GM23338 (cell line): ENCODE results near the gene IGFBP6. TPM values are rescaled to one million over a fixed set of nuclear protein-coding genes. Genes with fewer than 3 reads are reported as not detected.

Experiments used
- ATAC-seq: fragments of 200-7000 bp; cut with Tn5 transposase; 3 replicates; pipeline ENCODE4 v1.9.1; 2020
- DNase-seq: peaks from one replicate; pipeline ENCODE4 v3.0.0-alpha.2; 2015; ENCODE audit warnings: low spot score
- H2AFZ ChIP-seq: fragments of 200-600 bp; sonication (generic); 2 replicates; pipeline ENCODE4 v1.8.0; 2016; ENCODE audit warnings: antibody characterized with exemption, mild to moderate bottlenecking, moderate library complexity
- H3F3A ChIP-seq: fragments of 200-600 bp; sonication (generic); replicated peaks from 2 replicates; pipeline ENCODE4 v1.8.0; 2017; ENCODE audit warnings: antibody characterized with exemption, mixed run types, low read depth
- H3K27ac ChIP-seq: fragments of 200-600 bp; sonication (generic); 2 replicates; pipeline ENCODE4 v1.6.1; 2016; ENCODE audit warnings: low read depth
- H3K27me3 ChIP-seq: fragments of 200-600 bp; sonication (generic); 2 replicates; pipeline ENCODE4 v1.8.0; 2016; ENCODE audit warnings: mild to moderate bottlenecking, mixed run types, moderate library complexity; ENCODE audit not compliant: insufficient read depth
- H3K36me3 ChIP-seq: fragments of 200-600 bp; sonication (generic); 2 replicates; pipeline ENCODE4 v1.8.0; 2016; ENCODE audit warnings: mild to moderate bottlenecking; ENCODE audit not compliant: insufficient read depth
- H3K4me1 ChIP-seq: fragments of 200-600 bp; sonication (generic); 2 replicates; pipeline ENCODE4 v1.8.0; 2016; ENCODE audit warnings: mild to moderate bottlenecking, moderate library complexity; ENCODE audit not compliant: insufficient read depth
- H3K4me2 ChIP-seq: fragments of 200-600 bp; sonication (generic); 2 replicates; pipeline ENCODE4 v1.7.1; 2017; ENCODE audit warnings: mixed run types
- H3K4me3 ChIP-seq: fragments of 200-600 bp; sonication (generic); 2 replicates; pipeline ENCODE4 v1.6.1; 2016; ENCODE audit warnings: mixed run types
- H3K79me2 ChIP-seq: fragments of 200-600 bp; sonication (generic); replicated peaks from 2 replicates; pipeline ENCODE4 v1.8.0; 2017; ENCODE audit warnings: mild to moderate bottlenecking; ENCODE audit not compliant: insufficient read depth
- H3K9me2 ChIP-seq: fragments of 200-600 bp; sonication (generic); 2 replicates; pipeline ENCODE4 v1.8.0; 2017; ENCODE audit not compliant: insufficient read depth
- H4K20me1 ChIP-seq: fragments of 200-600 bp; sonication (generic); replicated peaks from 2 replicates; pipeline ENCODE4 v1.8.0; 2017; ENCODE audit warnings: mild to moderate bottlenecking; ENCODE audit not compliant: insufficient read depth
- H3K27ac Mint-ChIP-seq: 2 replicates; pipeline ENCODE4 v1.8.0; 2020; ENCODE audit warnings: inconsistent platforms, mild to moderate bottlenecking, moderate library complexity, mixed read lengths
- H3K27me3 Mint-ChIP-seq: 3 replicates; pipeline ENCODE4 v1.8.0; 2022; ENCODE audit warnings: low read depth, mild to moderate bottlenecking, moderate library complexity, mixed read lengths, inconsistent platforms; ENCODE audit not compliant: insufficient read depth, poor library complexity
- H3K36me3 Mint-ChIP-seq: 3 replicates; pipeline ENCODE4 v1.8.0; 2021; ENCODE audit warnings: low read depth, mild to moderate bottlenecking, inconsistent platforms, moderate library complexity, mixed read lengths
- H3K4me1 Mint-ChIP-seq: 3 replicates; pipeline ENCODE4 v1.8.0; 2020; ENCODE audit warnings: mild to moderate bottlenecking, inconsistent platforms, mixed read lengths
- H3K4me3 Mint-ChIP-seq: 3 replicates; pipeline ENCODE4 v1.8.0; 2021; ENCODE audit warnings: moderate library complexity, mild to moderate bottlenecking, inconsistent platforms, mixed read lengths
- H3K9me3 Mint-ChIP-seq: 3 replicates; pipeline ENCODE4 v1.8.0; 2020; ENCODE audit warnings: moderate library complexity, mild to moderate bottlenecking, inconsistent platforms, mixed read lengths
- CREB1 ChIP-seq: fragments of 250-450 bp; sonication (Bioruptor Pico); IDR thresholded peaks from 2 replicates; pipeline ENCODE4 v1.5.0; 2020; ENCODE audit warnings: low read depth, mild to moderate bottlenecking, moderate library complexity
- EZH2 ChIP-seq: fragments of 200-600 bp; sonication (generic); IDR thresholded peaks from one replicate; pipeline ENCODE4 v1.8.0; 2017; ENCODE audit warnings: antibody characterized with exemption, mild to moderate bottlenecking, low read depth; ENCODE audit not compliant: unreplicated experiment
- EZH2phosphoT487 ChIP-seq: fragments of 200-600 bp; sonication (generic); IDR thresholded peaks from one replicate; pipeline ENCODE4 v1.8.1; 2018; ENCODE audit warnings: antibody characterized with exemption; ENCODE audit not compliant: unreplicated experiment
- POLR2AphosphoS5 ChIP-seq: IDR thresholded peaks from 2 replicates; pipeline ENCODE4 v1.6.1; 2016; ENCODE audit warnings: antibody characterized with exemption, low read depth
- ZNF331 ChIP-seq: fragments of 250-450 bp; sonication (Bioruptor Pico); IDR thresholded peaks from 2 replicates; pipeline ENCODE4 v1.5.0; 2020; ENCODE audit warnings: low read depth, mild to moderate bottlenecking, moderate library complexity
- polyA plus RNA-seq: library from polyadenylated mRNA; unstranded; fragments of >200 nt; fragmentation: Nextera tagmentation; extraction: Ambion mirVana; gene quantifications from 2 replicates; pipeline ENCODE4 v1.2.1, GENCODE V29; 2016
- total RNA-seq: library from RNA; depleted of rRNA; stranded (reverse); fragments of >200 nt; shearing (Covaris generic); gene quantifications from 2 replicates; pipeline ENCODE4 v1.2.3, GENCODE V29; 2014
- TF ChIP-seq, protein P1 (sequence below): fragments of 250-450 bp; sonication (Bioruptor Pico); IDR thresholded peaks from 2 replicates; pipeline ENCODE4 v1.5.0; 2020; ENCODE audit warnings: mild to moderate bottlenecking, moderate library complexity
- TF ChIP-seq, protein P2 (sequence below), 2 experiments: fragments of 200-600 bp in 1 of 2; sonication (generic) in 1 of 2; conservative IDR thresholded peaks; 2 replicates each; pipeline versions ENCODE4 v1.5.1 to v1.6.1; 2016 to 2017; ENCODE audit warnings: antibody characterized with exemption in 2 of 2, low read depth in 2 of 2, mild to moderate bottlenecking in 2 of 2, moderate library complexity in 1 of 2

The IGFBP6 gene
- total and polyA plus RNA-seq, 2 experiments from 2014 or later, result 14.7 to 16.6 TPM

DNA sequence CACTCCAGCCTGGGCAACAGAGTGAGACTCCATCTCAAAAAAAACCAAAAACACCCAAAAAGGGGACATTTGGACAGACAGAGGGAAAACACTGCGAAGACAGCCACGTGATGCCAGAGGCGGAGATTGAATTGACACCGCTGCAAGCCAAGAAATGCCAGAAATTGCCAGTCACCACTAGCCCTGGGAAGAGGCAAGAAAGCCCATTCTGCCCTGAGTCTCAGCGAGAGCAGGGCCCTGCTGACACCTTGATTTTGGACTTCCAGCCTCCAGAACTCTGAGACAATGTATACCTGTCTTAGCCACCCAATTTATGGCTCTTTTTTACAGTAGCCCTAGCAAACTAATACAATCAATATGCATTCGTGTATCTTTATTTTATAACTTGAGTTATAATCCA lies 7.4 kb upstream of the IGFBP6 start (continued):
- TF ChIP-seq, protein P1, sequence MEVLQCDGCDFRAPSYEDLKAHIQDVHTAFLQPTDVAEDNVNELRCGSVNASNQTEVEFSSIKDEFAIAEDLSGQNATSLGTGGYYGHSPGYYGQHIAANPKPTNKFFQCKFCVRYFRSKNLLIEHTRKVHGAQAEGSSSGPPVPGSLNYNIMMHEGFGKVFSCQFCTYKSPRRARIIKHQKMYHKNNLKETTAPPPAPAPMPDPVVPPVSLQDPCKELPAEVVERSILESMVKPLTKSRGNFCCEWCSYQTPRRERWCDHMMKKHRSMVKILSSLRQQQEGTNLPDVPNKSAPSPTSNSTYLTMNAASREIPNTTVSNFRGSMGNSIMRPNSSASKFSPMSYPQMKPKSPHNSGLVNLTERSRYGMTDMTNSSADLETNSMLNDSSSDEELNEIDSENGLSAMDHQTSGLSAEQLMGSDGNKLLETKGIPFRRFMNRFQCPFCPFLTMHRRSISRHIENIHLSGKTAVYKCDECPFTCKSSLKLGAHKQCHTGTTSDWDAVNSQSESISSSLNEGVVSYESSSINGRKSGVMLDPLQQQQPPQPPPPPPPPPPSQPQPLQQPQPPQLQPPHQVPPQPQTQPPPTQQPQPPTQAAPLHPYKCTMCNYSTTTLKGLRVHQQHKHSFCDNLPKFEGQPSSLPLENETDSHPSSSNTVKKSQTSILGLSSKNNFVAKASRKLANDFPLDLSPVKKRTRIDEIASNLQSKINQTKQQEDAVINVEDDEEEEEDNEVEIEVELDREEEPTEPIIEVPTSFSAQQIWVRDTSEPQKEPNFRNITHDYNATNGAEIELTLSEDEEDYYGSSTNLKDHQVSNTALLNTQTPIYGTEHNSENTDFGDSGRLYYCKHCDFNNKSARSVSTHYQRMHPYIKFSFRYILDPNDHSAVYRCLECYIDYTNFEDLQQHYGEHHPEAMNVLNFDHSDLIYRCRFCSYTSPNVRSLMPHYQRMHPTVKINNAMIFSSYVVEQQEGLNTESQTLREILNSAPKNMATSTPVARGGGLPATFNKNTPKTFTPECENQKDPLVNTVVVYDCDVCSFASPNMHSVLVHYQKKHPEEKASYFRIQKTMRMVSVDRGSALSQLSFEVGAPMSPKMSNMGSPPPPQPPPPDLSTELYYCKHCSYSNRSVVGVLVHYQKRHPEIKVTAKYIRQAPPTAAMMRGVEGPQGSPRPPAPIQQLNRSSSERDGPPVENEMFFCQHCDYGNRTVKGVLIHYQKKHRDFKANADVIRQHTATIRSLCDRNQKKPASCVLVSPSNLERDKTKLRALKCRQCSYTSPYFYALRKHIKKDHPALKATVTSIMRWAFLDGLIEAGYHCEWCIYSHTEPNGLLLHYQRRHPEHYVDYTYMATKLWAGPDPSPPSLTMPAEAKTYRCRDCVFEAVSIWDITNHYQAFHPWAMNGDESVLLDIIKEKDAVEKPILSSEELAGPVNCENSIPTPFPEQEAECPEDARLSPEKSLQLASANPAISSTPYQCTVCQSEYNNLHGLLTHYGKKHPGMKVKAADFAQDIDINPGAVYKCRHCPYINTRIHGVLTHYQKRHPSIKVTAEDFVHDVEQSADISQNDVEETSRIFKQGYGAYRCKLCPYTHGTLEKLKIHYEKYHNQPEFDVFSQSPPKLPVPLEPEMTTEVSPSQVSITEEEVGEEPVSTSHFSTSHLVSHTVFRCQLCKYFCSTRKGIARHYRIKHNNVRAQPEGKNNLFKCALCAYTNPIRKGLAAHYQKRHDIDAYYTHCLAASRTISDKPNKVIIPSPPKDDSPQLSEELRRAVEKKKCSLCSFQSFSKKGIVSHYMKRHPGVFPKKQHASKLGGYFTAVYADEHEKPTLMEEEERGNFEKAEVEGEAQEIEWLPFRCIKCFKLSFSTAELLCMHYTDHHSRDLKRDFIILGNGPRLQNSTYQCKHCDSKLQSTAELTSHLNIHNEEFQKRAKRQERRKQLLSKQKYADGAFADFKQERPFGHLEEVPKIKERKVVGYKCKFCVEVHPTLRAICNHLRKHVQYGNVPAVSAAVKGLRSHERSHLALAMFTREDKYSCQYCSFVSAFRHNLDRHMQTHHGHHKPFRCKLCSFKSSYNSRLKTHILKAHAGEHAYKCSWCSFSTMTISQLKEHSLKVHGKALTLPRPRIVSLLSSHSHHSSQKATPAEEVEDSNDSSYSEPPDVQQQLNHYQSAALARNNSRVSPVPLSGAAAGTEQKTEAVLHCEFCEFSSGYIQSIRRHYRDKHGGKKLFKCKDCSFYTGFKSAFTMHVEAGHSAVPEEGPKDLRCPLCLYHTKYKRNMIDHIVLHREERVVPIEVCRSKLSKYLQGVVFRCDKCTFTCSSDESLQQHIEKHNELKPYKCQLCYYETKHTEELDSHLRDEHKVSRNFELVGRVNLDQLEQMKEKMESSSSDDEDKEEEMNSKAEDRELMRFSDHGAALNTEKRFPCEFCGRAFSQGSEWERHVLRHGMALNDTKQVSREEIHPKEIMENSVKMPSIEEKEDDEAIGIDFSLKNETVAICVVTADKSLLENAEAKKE (CRISPR knock-in tag), result no peak
- no peak for TF ChIP-seq EZH2
- no peak for TF ChIP-seq CREB1 (CRISPR knock-in tag)

DNA sequence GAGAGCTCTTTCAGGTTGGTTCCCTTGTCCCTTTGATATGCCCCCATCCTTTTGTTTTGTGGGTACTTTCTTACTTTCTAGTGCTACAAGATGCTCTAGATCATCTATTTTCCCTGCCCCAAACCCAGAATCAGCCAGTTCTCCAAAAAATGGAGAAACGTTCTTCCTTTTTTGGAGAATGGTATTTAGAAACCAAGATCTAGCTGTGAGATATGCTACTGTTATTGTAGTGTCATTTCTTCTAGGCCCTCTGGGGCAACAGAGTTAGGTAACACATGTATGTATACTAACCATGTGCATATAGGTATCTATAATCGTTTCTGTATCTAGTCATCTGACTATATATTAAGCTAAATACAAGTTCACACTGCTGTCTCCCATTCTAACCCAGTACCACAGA lies 6.9 kb upstream of the IGFBP6 start:
- no peak for TF ChIP-seq POLR2AphosphoS5
- TF ChIP-seq CREB1 (CRISPR knock-in tag), result no peak
- TF ChIP-seq, protein P2, sequence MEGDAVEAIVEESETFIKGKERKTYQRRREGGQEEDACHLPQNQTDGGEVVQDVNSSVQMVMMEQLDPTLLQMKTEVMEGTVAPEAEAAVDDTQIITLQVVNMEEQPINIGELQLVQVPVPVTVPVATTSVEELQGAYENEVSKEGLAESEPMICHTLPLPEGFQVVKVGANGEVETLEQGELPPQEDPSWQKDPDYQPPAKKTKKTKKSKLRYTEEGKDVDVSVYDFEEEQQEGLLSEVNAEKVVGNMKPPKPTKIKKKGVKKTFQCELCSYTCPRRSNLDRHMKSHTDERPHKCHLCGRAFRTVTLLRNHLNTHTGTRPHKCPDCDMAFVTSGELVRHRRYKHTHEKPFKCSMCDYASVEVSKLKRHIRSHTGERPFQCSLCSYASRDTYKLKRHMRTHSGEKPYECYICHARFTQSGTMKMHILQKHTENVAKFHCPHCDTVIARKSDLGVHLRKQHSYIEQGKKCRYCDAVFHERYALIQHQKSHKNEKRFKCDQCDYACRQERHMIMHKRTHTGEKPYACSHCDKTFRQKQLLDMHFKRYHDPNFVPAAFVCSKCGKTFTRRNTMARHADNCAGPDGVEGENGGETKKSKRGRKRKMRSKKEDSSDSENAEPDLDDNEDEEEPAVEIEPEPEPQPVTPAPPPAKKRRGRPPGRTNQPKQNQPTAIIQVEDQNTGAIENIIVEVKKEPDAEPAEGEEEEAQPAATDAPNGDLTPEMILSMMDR (conservative IDR thresholded peaks at IDR 0.05; ENCODE audit: low read depth in 2 of 2), result no peak
- TF ChIP-seq EZH2phosphoT487, result no peak
- TF ChIP-seq EZH2, result no peak
- TF ChIP-seq ZNF331 (CRISPR knock-in tag), result no peak
- no peaks in the 10 kb centered on the region for H3K36me3 ChIP-seq
- Mint-ChIP-seq H3K27ac (no peak overlapping the region), H3K27me3 (peaks cover 18% of the 10 kb centered on the region), H3K36me3 (no peaks in the 10 kb centered on the region), H3K4me1 (peaks cover 13% of the 10 kb centered on the region), H3K4me3 (no peak overlapping the region), H3K9me3 (no peaks in the 10 kb centered on the region)
- H3K79me2 ChIP-seq, result no peaks in the 10 kb centered on the region
- no peaks in the 10 kb centered on the region for H3K9me2 ChIP-seq
- DNase-seq (no peak), ATAC-seq (no peak)
- no peak overlapping the region for H3K4me2 ChIP-seq
- no peaks in the 10 kb centered on the region for H4K20me1 ChIP-seq
- H3K27me3 ChIP-seq, result peaks cover 19% of the 10 kb centered on the region
- H3K27ac ChIP-seq, result no peak overlapping the region
- H2AFZ ChIP-seq, result no peak overlapping the region
- H3K4me1 ChIP-seq, result peaks cover 6% of the 10 kb centered on the region; the same call in 1 of the 2 replicates
- H3K4me3 ChIP-seq, result no peak overlapping the region
- 0 out of 2 replicates have a peak, but pooled peaks cover 3% of the 10 kb centered on the region for H3F3A ChIP-seq
